Activated naive CD8-positive, alpha-beta T cell treated with anti-CD3 and anti-CD28 coated beads, Interleukin-2, amount 50 U/mL, for 16 hours (primary cell): ENCODE measurements around the gene SBK2.
"Not testable (repeated sequence)": the region's sequence is repeated elsewhere in the genome, so short reads cannot be mapped to it uniquely, and the experiment has no call there.

ENCODE experiments used
- DNase-seq: peaks from one replicate; pipeline ENCODE4 v3.0.0-alpha.2; 2020; ENCODE audit warnings: low read depth, low spot score

SBK2 gene

GRCh38 chr19:55502197-55502952, 34.6 kb downstream of the SBK2 start:
- no peak for DNase-seq

- DNase-seq = no peak
These were observed 36.5 kb downstream of the SBK2 start for GRCh38 chr19:55500368-55500952.

GRCh38 chr19:55498246-55498840, 38.6 kb downstream of the SBK2 start:
- DNase-seq = no peak

GRCh38 chr19:55497763-55498162, 39.2 kb downstream of the SBK2 start:
- DNase-seq = no peak

- not testable (repeated sequence) for DNase-seq
These were observed 40.1 kb downstream of the SBK2 start for GRCh38 chr19:55496820-55497219.

GRCh38 chr19:55495646-55496349, 41.1 kb downstream of the SBK2 start:
- no peak for DNase-seq

GRCh38 chr19:55494172-55494761, 42.7 kb downstream of the SBK2 start:
- no peak for DNase-seq

- no peak for DNase-seq
These were observed 43.2 kb downstream of the SBK2 start for GRCh38 chr19:55493645-55494171.

GRCh38 chr19:55493052-55493644, 43.8 kb downstream of the SBK2 start:
- no peak for DNase-seq

- no peak for DNase-seq
These were observed 44.5 kb downstream of the SBK2 start for GRCh38 chr19:55492362-55492944.

- DNase-seq = no peak
These were observed 45.2 kb downstream of the SBK2 start for GRCh38 chr19:55491546-55492360.

GRCh38 chr19:55490478-55491432, 46.2 kb downstream of the SBK2 start:
- DNase-seq = no peak

GRCh38 chr19:55489711-55490477, 47.0 kb downstream of the SBK2 start:
- DNase-seq = no peak

- no peak for DNase-seq
These were observed 47.8 kb downstream of the SBK2 start for GRCh38 chr19:55488986-55489710.

- no peak for DNase-seq
These were observed 48.8 kb downstream of the SBK2 start, which contains the start of gene SSC5D for GRCh38 chr19:55487924-55488687. TSS of gene SSC5D (plus strand) at chr19:55488436. CDS start at chr19:55488590, 154 bp downstream.
